HK-2 (cell line): ENCODE data around the gene RESF1.

Experiments used
- DNase-seq: peaks from one replicate; pipeline ENCODE4 v3.0.0-alpha.2; 2018; ENCODE audit not compliant: unreplicated experiment

RESF1 gene

DNA sequence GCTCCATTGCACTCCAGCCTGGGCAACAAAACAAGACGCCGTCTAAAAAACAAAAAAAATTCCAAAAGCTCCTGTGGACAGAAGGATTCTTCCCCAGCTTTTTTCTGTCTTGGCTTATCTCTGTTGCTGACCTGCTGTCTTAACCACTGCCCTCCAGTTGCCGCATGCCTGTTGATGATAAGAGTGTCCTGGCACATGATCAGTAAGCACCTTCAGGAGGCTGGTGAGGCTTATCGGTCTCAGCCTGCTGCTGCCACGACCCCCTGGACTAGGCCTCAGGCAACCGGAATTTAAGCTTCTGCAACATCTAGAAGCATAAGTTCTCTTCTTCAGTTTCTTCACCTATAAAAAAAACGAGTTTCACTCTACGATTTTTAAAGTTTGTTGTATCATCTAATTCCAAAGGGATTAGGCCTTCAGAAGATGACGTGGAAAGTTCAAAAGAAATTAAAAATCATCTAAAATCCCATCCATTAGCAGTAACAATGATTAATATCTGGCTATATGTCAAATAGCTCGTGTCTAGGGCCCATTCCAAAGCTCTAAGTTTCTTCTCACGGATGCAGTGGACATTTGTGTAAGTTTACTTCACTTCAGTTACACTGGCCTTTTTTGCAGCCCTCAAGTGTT lies 46.4 kb downstream of the RESF1 start:
- no peak for DNase-seq
